Testis (tissue), 2 donors: ENCODE results near the gene TMEM151B.

Experiments used
- POLR2A ChIP-seq: fragments of 450-650 bp; IDR thresholded peaks from one replicate; pipeline ENCODE4 v1.6.1; 2017; ENCODE audit warnings: antibody characterized with exemption, mild to moderate bottlenecking, moderate library complexity
- TF ChIP-seq, protein P1 (sequence below), 3 experiments: fragments of 450-650 bp in 2 of 3; fragments of 200-600 bp in 1 of 3; sonication (generic) in 1 of 3; IDR thresholded peaks; one replicate each; pipeline ENCODE4 v1.5.1; 2016 to 2019; ENCODE audit warnings: antibody characterized with exemption in 3 of 3, mild to moderate bottlenecking in 2 of 3, moderate library complexity in 1 of 3

DNA sequence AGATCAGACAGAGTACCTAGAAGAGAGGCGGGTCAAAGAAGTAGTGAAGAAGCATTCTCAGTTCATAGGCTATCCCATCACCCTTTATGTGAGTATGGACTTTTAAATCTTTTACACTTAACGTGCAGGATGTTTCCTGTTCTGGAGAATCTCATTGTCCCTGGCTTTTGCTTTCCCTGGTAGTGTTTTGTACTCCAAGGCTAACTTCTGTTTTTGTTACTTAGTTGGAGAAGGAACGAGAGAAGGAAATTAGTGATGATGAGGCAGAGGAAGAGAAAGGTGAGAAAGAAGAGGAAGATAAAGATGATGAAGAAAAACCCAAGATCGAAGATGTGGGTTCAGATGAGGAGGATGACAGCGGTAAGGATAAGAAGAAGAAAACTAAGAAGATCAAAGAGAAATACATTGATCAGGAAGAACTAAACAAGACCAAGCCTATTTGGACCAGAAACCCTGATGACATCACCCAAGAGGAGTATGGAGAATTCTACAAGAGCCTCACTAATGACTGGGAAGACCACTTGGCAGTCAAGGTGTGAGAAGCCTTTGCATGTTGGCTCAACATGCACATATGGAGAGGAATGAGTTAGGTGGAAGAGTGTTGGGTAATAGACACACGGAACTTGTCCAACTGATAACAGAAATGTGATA lies 20.1 kb upstream of the TMEM151B start:
- TF ChIP-seq, protein P1, sequence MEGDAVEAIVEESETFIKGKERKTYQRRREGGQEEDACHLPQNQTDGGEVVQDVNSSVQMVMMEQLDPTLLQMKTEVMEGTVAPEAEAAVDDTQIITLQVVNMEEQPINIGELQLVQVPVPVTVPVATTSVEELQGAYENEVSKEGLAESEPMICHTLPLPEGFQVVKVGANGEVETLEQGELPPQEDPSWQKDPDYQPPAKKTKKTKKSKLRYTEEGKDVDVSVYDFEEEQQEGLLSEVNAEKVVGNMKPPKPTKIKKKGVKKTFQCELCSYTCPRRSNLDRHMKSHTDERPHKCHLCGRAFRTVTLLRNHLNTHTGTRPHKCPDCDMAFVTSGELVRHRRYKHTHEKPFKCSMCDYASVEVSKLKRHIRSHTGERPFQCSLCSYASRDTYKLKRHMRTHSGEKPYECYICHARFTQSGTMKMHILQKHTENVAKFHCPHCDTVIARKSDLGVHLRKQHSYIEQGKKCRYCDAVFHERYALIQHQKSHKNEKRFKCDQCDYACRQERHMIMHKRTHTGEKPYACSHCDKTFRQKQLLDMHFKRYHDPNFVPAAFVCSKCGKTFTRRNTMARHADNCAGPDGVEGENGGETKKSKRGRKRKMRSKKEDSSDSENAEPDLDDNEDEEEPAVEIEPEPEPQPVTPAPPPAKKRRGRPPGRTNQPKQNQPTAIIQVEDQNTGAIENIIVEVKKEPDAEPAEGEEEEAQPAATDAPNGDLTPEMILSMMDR (IDR thresholded peaks at IDR 0.05) = no peak
- no peak for TF ChIP-seq POLR2A
